H1 (cell line): ENCODE results near the gene INPP4B. TPM values are rescaled to one million over a fixed set of nuclear protein-coding genes. Genes with fewer than 3 reads are reported as not detected.

Experiments
- CTCF ChIA-PET: fragments of 300-600 bp; sonication (Branson Sonifier 250); formaldehyde crosslinking; loops from one replicate; lab custom pipeline; 2021; ENCODE audit not compliant: partially characterized antibody; lab: Charles Lee
- POLR2A ChIA-PET: fragments of 300-600 bp; sonication (Branson Sonifier 250); formaldehyde crosslinking; loops from one replicate; lab custom pipeline; 2021; ENCODE audit warnings: inconsistent platforms; ENCODE audit not compliant: partially characterized antibody; lab: Charles Lee
- DNase-seq, 2 experiments: peaks; one replicate each; pipeline versions ENCODE4 v3.0.0 to v3.0.0-alpha.2; 2010 to 2022; ENCODE audit warnings: low spot score in 2 of 2, low read depth in 1 of 2, mixed read lengths in 1 of 2
- FAIRE-seq: peaks from 2 replicates; lab custom pipeline; 2011; peaks lifted over from hg19 to GRCh38; lab: Jason Lieb, UNC
- H2AFZ ChIP-seq: 2 replicates; pipeline ENCODE4 v1.8.1; 2012; ENCODE audit warnings: low read length, inconsistent platforms
- H2AK5ac ChIP-seq: 2 replicates; pipeline ENCODE4 v1.6.1; 2013; ENCODE audit warnings: low read depth, low read length
- H2BK120ac ChIP-seq: replicated peaks from 2 replicates; pipeline ENCODE3; 2013; ENCODE audit warnings: low read depth, low read length, inconsistent platforms
- H2BK12ac ChIP-seq: 2 replicates; pipeline ENCODE4 v1.6.1; 2013; ENCODE audit warnings: low read depth, low read length
- H2BK15ac ChIP-seq: 2 replicates; pipeline ENCODE4 v1.6.1; 2013; ENCODE audit warnings: low read length
- H2BK20ac ChIP-seq: 2 replicates; pipeline ENCODE4 v1.6.1; 2013; ENCODE audit warnings: low read length
- H2BK5ac ChIP-seq: 2 replicates; pipeline ENCODE4 v1.6.1; 2013; ENCODE audit warnings: low read depth, low read length
- H3K14ac ChIP-seq: 2 replicates; pipeline ENCODE4 v1.6.1; 2013; ENCODE audit warnings: inconsistent platforms; ENCODE audit not compliant: insufficient read length
- H3K18ac ChIP-seq: 2 replicates; pipeline ENCODE4 v1.6.1; 2013; ENCODE audit warnings: low read length; ENCODE audit errors: extremely low read depth
- H3K23ac ChIP-seq: 2 replicates; pipeline ENCODE4 v1.6.1; 2013; ENCODE audit warnings: inconsistent platforms; ENCODE audit not compliant: insufficient read length
- H3K23me2 ChIP-seq: 2 replicates; pipeline ENCODE4 v1.6.1; 2013; ENCODE audit warnings: low read depth, low read length
- H3K27ac ChIP-seq: 2 replicates; pipeline ENCODE4 v1.6.1; 2011; ENCODE audit warnings: low read depth, low read length, inconsistent platforms
- H3K27me3 ChIP-seq, 4 experiments: replicated peaks in 1 of 4; 1 replicate in 1 of 4; 2 replicates in 3 of 4; pipeline versions ENCODE4 v1.6.1 to v1.8.1; 2011 to 2013; ENCODE audit warnings: low read length in 3 of 4, mild to moderate bottlenecking in 3 of 4, inconsistent platforms in 2 of 4, mixed read lengths in 2 of 4, moderate library complexity in 1 of 4; ENCODE audit not compliant: control insufficient read depth in 3 of 4, insufficient read depth in 3 of 4; ENCODE audit errors: extremely low read depth in 1 of 4
- H3K36me3 ChIP-seq, 4 experiments: 2 replicates each; pipeline versions ENCODE4 v1.6.1 to v1.8.1; 2011 to 2013; ENCODE audit warnings: mild to moderate bottlenecking in 4 of 4, low read length in 3 of 4, moderate library complexity in 2 of 4, control low read depth in 1 of 4, inconsistent platforms in 1 of 4; ENCODE audit not compliant: insufficient read depth in 4 of 4, control insufficient read depth in 2 of 4
- H3K4ac ChIP-seq: replicated peaks from 2 replicates; pipeline ENCODE3; 2013; ENCODE audit warnings: low read length, low read depth, mixed read lengths, inconsistent platforms; ENCODE audit not compliant: insufficient read length
- H3K4me1 ChIP-seq, 4 experiments: replicated peaks in 1 of 4; 1 replicate in 1 of 4; 2 replicates in 3 of 4; pipeline versions ENCODE4 v1.6.1 to v1.8.1; 2011 to 2013; ENCODE audit warnings: low read length in 3 of 4, inconsistent platforms in 2 of 4, mixed read lengths in 1 of 4; ENCODE audit not compliant: insufficient read depth in 4 of 4, control insufficient read depth in 3 of 4
- H3K4me2 ChIP-seq, 2 experiments: 2 replicates each; pipeline versions ENCODE4 v1.6.1 to v1.8.1; 2011 to 2013; ENCODE audit warnings: low read depth in 2 of 2, low read length in 2 of 2, control low read depth in 1 of 2, inconsistent platforms in 1 of 2, mild to moderate bottlenecking in 1 of 2; ENCODE audit not compliant: insufficient read depth in 1 of 2
- H3K4me3 ChIP-seq, 4 experiments: fragments of 200-600, 300-600 bp in 1 of 4; sonication (generic), shearing (Covaris generic), sonication (Bioruptor Twin) in 1 of 4; 2 replicates each; pipeline versions ENCODE4 v1.5.1 to v1.8.1; 2011 to 2016; ENCODE audit warnings: low read length in 4 of 4, low read depth in 3 of 4, control low read depth in 2 of 4, inconsistent platforms in 2 of 4, mild to moderate bottlenecking in 2 of 4, mixed read lengths in 1 of 4, moderate library complexity in 1 of 4; ENCODE audit not compliant: insufficient read depth in 2 of 4; ENCODE audit errors: extremely low read depth in 1 of 4
- H3K56ac ChIP-seq: replicated peaks from 2 replicates; pipeline ENCODE3; 2013; ENCODE audit warnings: low read depth, mild to moderate bottlenecking, mixed read lengths, low read length, inconsistent platforms; ENCODE audit not compliant: insufficient read length
- H3K79me1 ChIP-seq: 2 replicates; pipeline ENCODE4 v1.6.1; 2013; ENCODE audit warnings: low read depth, low read length, control low read depth
- H3K79me2 ChIP-seq, 2 experiments: 2 replicates each; pipeline versions ENCODE4 v1.6.1 to v1.8.1; 2012 to 2013; ENCODE audit warnings: low read length in 2 of 2, mild to moderate bottlenecking in 2 of 2, inconsistent platforms in 1 of 2; ENCODE audit not compliant: insufficient read depth in 2 of 2, control insufficient read depth in 1 of 2
- H3K9ac ChIP-seq, 4 experiments: replicated peaks in 1 of 4; 1 replicate in 1 of 4; 2 replicates in 3 of 4; pipeline versions ENCODE4 v1.6.1 to v1.8.1; 2011 to 2013; ENCODE audit warnings: low read depth in 3 of 4, low read length in 3 of 4, control low read depth in 2 of 4, mild to moderate bottlenecking in 2 of 4, moderate library complexity in 2 of 4, inconsistent platforms in 1 of 4; ENCODE audit errors: extremely low read depth in 1 of 4
- H3K9me3 ChIP-seq, 2 experiments: 2 replicates each; pipeline versions ENCODE4 v1.6.1 to v1.8.1; 2012 to 2013; ENCODE audit warnings: mild to moderate bottlenecking in 2 of 2, moderate library complexity in 2 of 2, control low read depth in 1 of 2, inconsistent platforms in 1 of 2, low read depth in 1 of 2, low read length in 1 of 2, mixed read lengths in 1 of 2; ENCODE audit not compliant: insufficient read depth in 2 of 2
- H4K20me1 ChIP-seq, 2 experiments: replicated peaks in 1 of 2; 2 replicates each; pipeline versions ENCODE3 to v1.8.1; 2011 to 2013; ENCODE audit warnings: inconsistent platforms in 2 of 2, low read length in 2 of 2, mild to moderate bottlenecking in 1 of 2; ENCODE audit not compliant: insufficient read depth in 2 of 2, control insufficient read depth in 1 of 2
- H4K5ac ChIP-seq: 2 replicates; pipeline ENCODE4 v1.6.1; 2013; ENCODE audit warnings: low read length, low read depth, mixed read lengths, inconsistent platforms; ENCODE audit not compliant: insufficient read length
- H4K8ac ChIP-seq: 2 replicates; pipeline ENCODE4 v1.8.0; 2013; ENCODE audit warnings: mild to moderate bottlenecking, moderate library complexity, low read length, inconsistent platforms; ENCODE audit not compliant: insufficient read depth; ENCODE audit errors: extremely low read depth
- H4K91ac ChIP-seq: replicated peaks from 2 replicates; pipeline ENCODE3; 2013; ENCODE audit warnings: low read length, mixed read lengths, inconsistent platforms; ENCODE audit not compliant: insufficient read length
- ASH2L ChIP-seq: fragments of 200-600, 300-600 bp; sonication (generic); IDR thresholded peaks from one replicate; pipeline ENCODE4 v1.7.1; 2017; ENCODE audit warnings: low read length
- FOSL1 ChIP-seq: IDR thresholded peaks from 2 replicates; pipeline ENCODE4 v1.6.1; 2011; ENCODE audit warnings: mild to moderate bottlenecking, low read depth, low read length, moderate library complexity; ENCODE audit not compliant: insufficient read depth
- GABPA ChIP-seq: IDR thresholded peaks from 2 replicates; pipeline ENCODE4 v1.6.1; 2011; ENCODE audit warnings: mild to moderate bottlenecking, low read length, moderate library complexity, borderline replicate concordance; ENCODE audit not compliant: insufficient read depth
- GTF2F1 ChIP-seq: IDR thresholded peaks from 2 replicates; pipeline ENCODE4 v1.6.1; 2012; ENCODE audit warnings: low read depth, low read length, improper control_type of control experiment, borderline replicate concordance
- NRF1 ChIP-seq: IDR thresholded peaks from 2 replicates; pipeline ENCODE4 v1.6.1; 2011; ENCODE audit warnings: mild to moderate bottlenecking, low read depth, low read length, improper control_type of control experiment
- SIN3A ChIP-seq, 2 experiments: IDR thresholded peaks in 1 of 2; conservative IDR thresholded peaks in 1 of 2; 2 replicates each; pipeline ENCODE4 v1.6.1; 2011 to 2012; ENCODE audit warnings: low read length in 2 of 2, improper control_type of control experiment in 1 of 2, low read depth in 1 of 2, mild to moderate bottlenecking in 1 of 2
- SP4 ChIP-seq: IDR thresholded peaks from 2 replicates; pipeline ENCODE4 v1.6.1; 2012; ENCODE audit warnings: low read length, inconsistent platforms
- SRF ChIP-seq: IDR thresholded peaks from 2 replicates; pipeline ENCODE4 v1.6.1; 2011; ENCODE audit warnings: mild to moderate bottlenecking, low read depth, low read length, moderate library complexity
- YY1 ChIP-seq: IDR thresholded peaks from 2 replicates; pipeline ENCODE4 v1.6.1; 2011; ENCODE audit warnings: low read depth, mild to moderate bottlenecking, low read length
- WGBS, 2 experiments: shearing (Covaris generic) in 1 of 2; methylation state at CpG; one replicate each; pipeline versions ENCODE4 v1.1.6 to v1.1.7; 2013 to 2015; ENCODE audit warnings: low lambda C conversion rate in 2 of 2, mixed read lengths in 2 of 2, inconsistent platforms in 1 of 2, low coverage in 1 of 2, missing lambda C conversion rate in 1 of 2; ENCODE audit not compliant: insufficient replicate concordance in 2 of 2, insufficient coverage in 1 of 2, insufficient read length in 1 of 2; ENCODE audit errors: extremely low coverage in 1 of 2, missing lambda C conversion rate in 1 of 2; 5-methylcytosine and 5-hydroxymethylcytosine counted together
- polyA plus RNA-seq, 7 experiments: library from polyadenylated mRNA; depleted of rRNA in 3 of 7; stranded (reverse) in 5 of 7; unstranded in 2 of 7; fragments of >200 nt in 5 of 7; fragments of 200-250 nt in 2 of 7; gene quantifications; 1 replicate in 5 of 7; 2 replicates in 1 of 7; 4 replicates in 1 of 7; pipeline versions ENCODE4 v1.2.1 to v1.2.3, GENCODE V29; 2011 to 2013; ENCODE audit warnings: missing spikeins in 2 of 7, mixed read lengths in 2 of 7
- total RNA-seq: library from RNA; stranded (reverse); fragmentation: NEBNext Ultra II Directional; extraction: Animal tissue kit (Norgen Biotek cat#: 25700); gene quantifications from 2 replicates; pipeline ENCODE4 v1.2.1, GENCODE V29; 2021

Gene INPP4B
- total and polyA plus RNA-seq, 2 of the 8 experiments (the other 6 are each of a cell fraction or from before 2014, with no cell fraction given), result 0.11 to 0.54 TPM

DNA sequence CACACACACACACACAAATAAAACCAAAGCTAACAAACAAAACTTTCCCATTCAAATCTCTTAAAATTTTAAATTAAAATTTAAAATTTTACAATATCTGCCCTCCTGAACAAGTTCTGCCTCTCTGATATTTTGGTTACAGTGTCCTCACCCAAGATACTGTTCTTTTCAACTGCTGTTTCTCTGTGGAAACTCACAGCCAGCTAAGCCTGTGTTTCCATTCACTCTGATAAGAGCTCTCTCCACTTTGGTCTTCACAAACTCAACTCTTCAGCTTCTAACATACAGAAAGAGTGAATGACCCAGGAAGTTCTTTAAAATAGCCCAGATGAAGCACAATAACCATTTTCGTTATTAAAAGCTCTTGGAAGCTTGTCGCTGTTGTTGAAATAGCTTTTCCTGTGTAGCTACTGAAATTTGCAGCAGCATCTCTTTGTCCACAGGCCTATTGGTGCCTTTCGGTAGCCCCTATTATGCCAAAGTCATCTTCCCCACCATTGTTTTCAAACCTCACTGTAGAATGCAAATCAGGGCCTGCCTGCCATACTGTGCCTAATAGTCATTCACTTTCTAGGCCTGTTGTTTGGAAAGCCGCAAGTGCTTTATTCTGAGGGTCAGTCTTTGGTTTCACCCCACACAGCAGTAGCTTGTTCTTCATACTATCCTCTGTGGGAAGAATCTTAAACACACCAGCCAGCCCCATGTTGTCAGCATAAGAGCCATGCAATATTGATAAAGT, 19.4 kb downstream of the INPP4B start:
- 86% methylated on average over 4 of the region's 4 CpGs; no CpG with 5 or more reads in 1 of the 2 experiments for WGBS, 2 experiments
- no peak overlapping the region for H2BK12ac ChIP-seq
- H4K8ac ChIP-seq, result no peak overlapping the region
- no peak overlapping the region for H3K14ac ChIP-seq
- H3K23ac ChIP-seq, result no peak overlapping the region
- H3K79me1 ChIP-seq, result no peaks in the 10 kb centered on the region
- TF ChIP-seq NRF1, result no peak
- TF ChIP-seq SRF, result no peak
- TF ChIP-seq GABPA, result no peak
- TF ChIP-seq GTF2F1, result no peak
- no peak for TF ChIP-seq FOSL1
- TF ChIP-seq SP4, result no peak
- no peak for TF ChIP-seq ASH2L
- 0 out of 2 replicates have a peak, but pooled peaks have one; percentile 16 for TF ChIP-seq YY1
- no peak for TF ChIP-seq SIN3A (conservative IDR thresholded peaks at IDR 0.05 in 1 of 2, IDR thresholded peaks at IDR 0.05 in 1 of 2; ENCODE audit: low read depth in 1 of 2, low read length in 2 of 2)
- TF ChIP-seq, all 59 proteins: peak for 1
- Histone ChIP-seq H2BK15ac (no peak overlapping the region), H2BK20ac (no peak overlapping the region), H3K9me3 (no peaks in the 10 kb centered on the region), H3K27me3 (no peaks in the 10 kb centered on the region), H3K4me3 (no peak overlapping the region), H3K9ac (no peak overlapping the region), H4K20me1 (no peaks in the 10 kb centered on the region), H3K79me2 (no peaks in the 10 kb centered on the region), H3K18ac (no peak overlapping the region), H3K4me1 (no peaks in the 10 kb centered on the region; a peak in 1 of 7 replicates), H2BK5ac (no peak overlapping the region), H3K23me2 (no peaks in the 10 kb centered on the region), H3K36me3 (no peaks in the 10 kb centered on the region), H2AFZ (peak overlapping the region; percentile 33; the same call in 1 of the 2 replicates), H3K4ac (no peak overlapping the region), H4K91ac (no peak overlapping the region), H2AK5ac (no peak overlapping the region), H3K56ac (no peak overlapping the region), H4K5ac (no peak overlapping the region), H3K27ac (no peak overlapping the region), H3K4me2 (no peak overlapping the region), H2BK120ac (no peak overlapping the region)
- FAIRE-seq (no peak), DNase-seq (no peak)
- ChIA-PET POLR2A (no interaction called here), CTCF (interaction anchor here (0.9 kb wide), 2 partner anchors 105 to 136 kb away, joined by 3 read pairs; no protein-coding TSS in a partner anchor)
